Parathyroid adenoma (tissue), 2 donors: ENCODE results near the gene USP12.

ENCODE experiments used
- H2AFZ ChIP-seq: fragments of 300-600 bp; sonication (generic); one replicate; pipeline ENCODE4 v1.7.0; 2017; ENCODE audit warnings: antibody characterized with exemption, mild to moderate bottlenecking
- H3K27ac ChIP-seq: fragments of 300-600 bp; sonication (generic); one replicate; pipeline ENCODE4 v1.7.0; 2017
- H3K27me3 ChIP-seq: fragments of 300-600 bp; sonication (generic); one replicate; pipeline ENCODE4 v1.7.0; 2017; ENCODE audit warnings: low read length; ENCODE audit not compliant: control insufficient read depth, insufficient read depth
- H3K36me3 ChIP-seq: fragments of 300-600 bp; sonication (generic); one replicate; pipeline ENCODE4 v1.7.0; 2017; ENCODE audit warnings: low read length; ENCODE audit not compliant: control insufficient read depth, insufficient read depth
- H3K4me1 ChIP-seq: fragments of 300-600 bp; sonication (generic); one replicate; pipeline ENCODE4 v1.7.0; 2017; ENCODE audit warnings: control low read depth
- H3K4me2 ChIP-seq: fragments of 300-600 bp; sonication (generic); one replicate; pipeline ENCODE4 v1.7.0; 2017; ENCODE audit warnings: low read length
- H3K4me3 ChIP-seq: fragments of 300-600 bp; sonication (generic); one replicate; pipeline ENCODE4 v1.7.0; 2017; ENCODE audit warnings: low read depth, low read length
- H3K79me2 ChIP-seq: fragments of 300-600 bp; sonication (generic); one replicate; pipeline ENCODE4 v1.7.0; 2017; ENCODE audit warnings: control low read depth
- H3K9ac ChIP-seq: fragments of 300-600 bp; sonication (generic); one replicate; pipeline ENCODE4 v1.7.0; 2017; ENCODE audit warnings: mild to moderate bottlenecking
- H3K9me3 ChIP-seq: fragments of 300-600 bp; sonication (generic); one replicate; pipeline ENCODE4 v1.7.0; 2017; ENCODE audit warnings: low read length; ENCODE audit not compliant: control insufficient read depth
- TF ChIP-seq, protein P1 (sequence below): fragments of 300-600 bp; sonication (generic); IDR thresholded peaks from one replicate; pipeline ENCODE4 v1.7.0; 2017; ENCODE audit warnings: antibody characterized with exemption, mild to moderate bottlenecking
- donor health status: primary hyperparathyroidism.

Gene USP12

DNA sequence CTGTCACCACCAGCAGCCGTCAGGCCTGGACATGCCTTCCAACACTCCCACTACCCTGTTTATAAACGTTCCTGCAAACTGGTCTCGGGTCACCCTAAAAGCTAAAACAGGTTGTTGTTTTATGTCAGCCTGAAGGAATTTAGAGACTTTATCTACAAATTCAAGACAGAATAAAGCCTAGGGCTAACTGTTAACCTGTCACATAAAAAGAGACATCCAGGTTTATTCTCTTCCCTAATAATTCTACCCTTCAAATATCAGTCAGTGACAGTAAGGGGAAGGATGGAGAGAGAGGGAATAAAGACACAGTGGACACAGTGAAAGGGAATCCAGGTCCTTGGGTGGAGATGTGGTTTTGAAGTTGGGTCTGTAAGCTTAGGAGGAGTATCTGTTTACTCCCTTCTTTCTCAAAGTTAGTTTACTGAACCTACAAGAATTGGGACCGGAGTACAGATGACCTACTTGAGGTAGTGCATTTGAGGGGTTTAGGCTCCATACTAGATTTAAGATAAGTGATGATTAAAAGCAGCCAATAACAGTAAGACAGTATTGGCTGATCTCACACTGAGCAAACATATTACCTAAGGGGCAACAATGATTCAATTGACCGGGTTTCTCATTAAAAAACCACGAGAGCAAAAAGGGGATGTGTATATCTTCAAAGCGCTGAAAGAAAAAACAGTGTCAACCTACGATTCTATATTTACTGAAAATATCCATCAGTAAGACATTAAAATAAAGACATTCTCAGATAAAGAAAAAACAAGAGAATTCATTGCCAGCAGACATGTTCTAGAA is 142.7 kb downstream of the USP12 start:
- H3K4me1 ChIP-seq, result no peaks in the 10 kb centered on the region
- TF ChIP-seq, protein P1, sequence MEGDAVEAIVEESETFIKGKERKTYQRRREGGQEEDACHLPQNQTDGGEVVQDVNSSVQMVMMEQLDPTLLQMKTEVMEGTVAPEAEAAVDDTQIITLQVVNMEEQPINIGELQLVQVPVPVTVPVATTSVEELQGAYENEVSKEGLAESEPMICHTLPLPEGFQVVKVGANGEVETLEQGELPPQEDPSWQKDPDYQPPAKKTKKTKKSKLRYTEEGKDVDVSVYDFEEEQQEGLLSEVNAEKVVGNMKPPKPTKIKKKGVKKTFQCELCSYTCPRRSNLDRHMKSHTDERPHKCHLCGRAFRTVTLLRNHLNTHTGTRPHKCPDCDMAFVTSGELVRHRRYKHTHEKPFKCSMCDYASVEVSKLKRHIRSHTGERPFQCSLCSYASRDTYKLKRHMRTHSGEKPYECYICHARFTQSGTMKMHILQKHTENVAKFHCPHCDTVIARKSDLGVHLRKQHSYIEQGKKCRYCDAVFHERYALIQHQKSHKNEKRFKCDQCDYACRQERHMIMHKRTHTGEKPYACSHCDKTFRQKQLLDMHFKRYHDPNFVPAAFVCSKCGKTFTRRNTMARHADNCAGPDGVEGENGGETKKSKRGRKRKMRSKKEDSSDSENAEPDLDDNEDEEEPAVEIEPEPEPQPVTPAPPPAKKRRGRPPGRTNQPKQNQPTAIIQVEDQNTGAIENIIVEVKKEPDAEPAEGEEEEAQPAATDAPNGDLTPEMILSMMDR, result no peak

DNA sequence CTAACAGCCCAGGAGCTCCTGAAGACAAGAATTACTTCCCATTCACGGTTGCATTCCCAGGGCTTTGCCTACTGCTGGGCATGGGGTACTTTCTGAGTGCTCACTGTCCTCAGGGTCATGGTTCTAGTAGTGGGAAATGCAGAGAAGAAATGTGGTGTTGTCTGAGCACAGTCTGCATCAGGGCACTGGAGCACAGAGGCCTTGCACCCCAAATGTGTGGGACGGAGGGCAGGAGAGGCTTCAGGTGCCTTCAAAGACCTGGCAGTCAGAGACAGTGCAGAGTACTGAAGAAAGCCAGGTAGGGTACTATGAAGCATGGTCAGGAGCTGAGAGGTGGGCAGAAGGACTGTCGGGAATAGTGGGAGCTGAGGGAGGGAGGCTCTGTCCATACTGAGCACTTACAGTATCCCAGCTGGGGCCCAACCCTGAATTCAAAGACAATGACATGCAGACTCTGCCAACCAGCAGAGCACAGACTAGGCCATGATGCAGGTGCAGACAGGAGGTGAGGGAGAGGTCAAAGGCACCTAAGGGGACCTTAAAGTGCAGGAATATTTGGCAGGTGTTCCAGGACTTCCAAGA is 144.4 kb downstream of the USP12 start:
- Histone ChIP-seq H3K27ac (no peak overlapping the region), H3K36me3 (no peaks in the 10 kb centered on the region), H3K4me2 (no peak overlapping the region), H3K9me3 (no peaks in the 10 kb centered on the region), H3K9ac (no peak overlapping the region), H3K27me3 (no peaks in the 10 kb centered on the region), H3K4me3 (no peak overlapping the region), H3K4me1 (no peaks in the 10 kb centered on the region), H3K79me2 (no peaks in the 10 kb centered on the region), H2AFZ (no peak overlapping the region)
- TF ChIP-seq, protein P1, result no peak

More for the DNA sequence above, 142.7 kb downstream of the USP12 start:
- no peak overlapping the region for H3K9ac ChIP-seq
- H3K4me2 ChIP-seq, result no peak overlapping the region
- no peaks in the 10 kb centered on the region for H3K36me3 ChIP-seq
- no peaks in the 10 kb centered on the region for H3K27me3 ChIP-seq
- no peak overlapping the region for H2AFZ ChIP-seq
- no peaks in the 10 kb centered on the region for H3K9me3 ChIP-seq
- no peak overlapping the region for H3K27ac ChIP-seq
- H3K4me3 ChIP-seq, result no peak overlapping the region
- H3K79me2 ChIP-seq, result no peaks in the 10 kb centered on the region

DNA sequence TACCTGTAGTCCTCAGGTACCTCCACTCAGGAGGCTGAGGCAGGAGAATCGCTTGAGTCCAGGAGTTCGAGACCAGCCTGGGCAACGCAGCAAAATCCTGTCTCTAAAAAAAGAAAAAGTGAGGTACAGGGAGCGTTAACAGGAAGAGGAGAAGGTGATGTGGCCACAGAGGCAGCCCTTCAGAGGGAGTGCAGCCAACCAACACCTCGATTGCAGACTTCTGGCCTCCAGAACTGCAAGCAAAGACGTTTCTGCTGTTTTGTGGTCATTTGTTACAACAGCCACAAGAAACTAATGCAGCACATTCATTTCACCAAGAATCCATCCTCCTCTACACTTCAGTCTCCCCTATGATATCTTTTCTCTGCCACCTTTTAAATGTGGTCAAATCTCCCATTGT is 145.2 kb downstream of the USP12 start:
- Histone ChIP-seq H3K27ac (no peak overlapping the region), H3K9ac (no peak overlapping the region), H3K4me1 (no peaks in the 10 kb centered on the region), H3K36me3 (no peaks in the 10 kb centered on the region), H2AFZ (no peak overlapping the region), H3K79me2 (no peaks in the 10 kb centered on the region), H3K27me3 (no peaks in the 10 kb centered on the region), H3K4me3 (no peak overlapping the region), H3K4me2 (no peak overlapping the region), H3K9me3 (no peaks in the 10 kb centered on the region)
- TF ChIP-seq, protein P1, result no peak

DNA sequence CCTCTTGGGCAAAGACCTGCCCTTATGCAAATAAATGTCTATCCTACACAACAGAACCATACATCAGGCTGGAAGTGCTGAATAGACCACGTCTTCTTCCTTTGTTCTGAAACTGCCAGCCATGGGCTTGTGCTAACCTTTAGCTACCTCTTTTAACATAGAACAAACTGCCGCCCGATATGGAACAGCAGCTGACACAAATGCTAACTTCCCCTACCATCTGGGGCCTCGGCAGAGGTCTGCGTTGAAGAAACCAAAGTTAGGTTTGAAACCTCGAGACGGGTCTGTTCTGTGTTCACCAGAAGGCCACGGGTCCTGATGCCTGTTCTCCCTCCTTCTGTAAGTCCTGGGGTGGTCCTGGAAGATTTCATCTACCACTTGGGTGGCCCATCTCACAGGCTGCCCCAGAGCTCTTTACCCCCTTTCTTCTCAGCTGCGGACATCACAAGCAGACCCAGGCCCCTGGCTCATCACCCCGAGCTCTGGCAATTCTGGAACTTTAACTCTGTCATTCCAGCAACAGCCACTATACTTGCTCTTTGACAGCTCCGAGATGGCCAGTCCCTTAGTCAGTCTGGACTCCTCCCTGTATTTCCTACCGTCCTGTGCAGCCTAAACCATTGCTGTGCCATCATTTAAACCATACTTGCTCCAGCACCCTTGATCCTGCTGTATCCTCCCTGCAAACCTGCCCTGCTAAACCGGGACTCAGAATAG is 146.7 kb downstream of the USP12 start:
- H3K9ac ChIP-seq, result no peak overlapping the region
- no peaks in the 10 kb centered on the region for H3K4me1 ChIP-seq
- H2AFZ ChIP-seq, result no peak overlapping the region
- no peaks in the 10 kb centered on the region for H3K9me3 ChIP-seq
- no peak overlapping the region for H3K4me2 ChIP-seq
- no peaks in the 10 kb centered on the region for H3K79me2 ChIP-seq
- no peaks in the 10 kb centered on the region for H3K36me3 ChIP-seq
- H3K27ac ChIP-seq, result no peak overlapping the region
- H3K27me3 ChIP-seq, result no peaks in the 10 kb centered on the region
- no peak overlapping the region for H3K4me3 ChIP-seq
- TF ChIP-seq, protein P1, result no peak
